OCI-LY7 (cell line): Measurements from ENCODE around the gene ABL1.

ENCODE experiments used
- EZH2phosphoT487 ChIP-seq: fragments of 200-600 bp; sonication (generic); IDR thresholded peaks from 2 replicates; pipeline ENCODE4 v1.6.1; 2018; ENCODE audit warnings: low read depth, borderline replicate concordance, mild to moderate bottlenecking, mixed run types, antibody characterized with exemption, low read length, moderate library complexity, mixed read lengths
- TF ChIP-seq, protein P1 (sequence below): fragments of 200-600 bp; sonication (generic); conservative IDR thresholded peaks from 2 replicates; pipeline ENCODE4 v1.5.1; 2014; ENCODE audit warnings: mild to moderate bottlenecking, antibody characterized with exemption, low read length, moderate library complexity, mixed read lengths

- TF ChIP-seq, protein P1, sequence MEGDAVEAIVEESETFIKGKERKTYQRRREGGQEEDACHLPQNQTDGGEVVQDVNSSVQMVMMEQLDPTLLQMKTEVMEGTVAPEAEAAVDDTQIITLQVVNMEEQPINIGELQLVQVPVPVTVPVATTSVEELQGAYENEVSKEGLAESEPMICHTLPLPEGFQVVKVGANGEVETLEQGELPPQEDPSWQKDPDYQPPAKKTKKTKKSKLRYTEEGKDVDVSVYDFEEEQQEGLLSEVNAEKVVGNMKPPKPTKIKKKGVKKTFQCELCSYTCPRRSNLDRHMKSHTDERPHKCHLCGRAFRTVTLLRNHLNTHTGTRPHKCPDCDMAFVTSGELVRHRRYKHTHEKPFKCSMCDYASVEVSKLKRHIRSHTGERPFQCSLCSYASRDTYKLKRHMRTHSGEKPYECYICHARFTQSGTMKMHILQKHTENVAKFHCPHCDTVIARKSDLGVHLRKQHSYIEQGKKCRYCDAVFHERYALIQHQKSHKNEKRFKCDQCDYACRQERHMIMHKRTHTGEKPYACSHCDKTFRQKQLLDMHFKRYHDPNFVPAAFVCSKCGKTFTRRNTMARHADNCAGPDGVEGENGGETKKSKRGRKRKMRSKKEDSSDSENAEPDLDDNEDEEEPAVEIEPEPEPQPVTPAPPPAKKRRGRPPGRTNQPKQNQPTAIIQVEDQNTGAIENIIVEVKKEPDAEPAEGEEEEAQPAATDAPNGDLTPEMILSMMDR, result no peak
- TF ChIP-seq EZH2phosphoT487, result no peak
These were observed 99.9 kb downstream of the ABL1 start for GRCh38 chr9:130934702-130935647.
